NCI-H2227 (cell line): ENCODE measurements around the gene SLC25A12.
"Not testable (repeated sequence)": the region's sequence is repeated elsewhere in the genome, so short reads cannot be mapped to it uniquely, and the experiment has no call there.

Experiments
- DNase-seq: peaks from one replicate; lab custom pipeline; 2025; ENCODE audit not compliant: unreplicated experiment; lab: John Stamatoyannopoulos, UW

SLC25A12 gene

GRCh38 chr2:171792886-171793580 lies 101.0 kb downstream of the SLC25A12 start:
- peak; percentile 45 for DNase-seq

GRCh38 chr2:171792157-171792556 lies 101.9 kb downstream of the SLC25A12 start:
- no peak for DNase-seq

- DNase-seq: no peak
Observed at GRCh38 chr2:171791361-171791760, 102.7 kb downstream of the SLC25A12 start.

GRCh38 chr2:171789956-171790355 lies 104.1 kb downstream of the SLC25A12 start:
- DNase-seq: no peak

- no peak for DNase-seq
Observed at GRCh38 chr2:171788316-171788993, 105.6 kb downstream of the SLC25A12 start.

GRCh38 chr2:171787333-171788072 lies 106.5 kb downstream of the SLC25A12 start:
- no peak for DNase-seq

- DNase-seq: no peak
Observed at GRCh38 chr2:171785450-171785849, 108.6 kb downstream of the SLC25A12 start.

GRCh38 chr2:171778515-171778914 lies 115.5 kb downstream of the SLC25A12 start:
- no peak for DNase-seq

GRCh38 chr2:171774581-171774980 lies 119.5 kb downstream of the SLC25A12 start:
- not testable (repeated sequence) for DNase-seq

GRCh38 chr2:171772373-171772772 lies 121.7 kb downstream of the SLC25A12 start:
- DNase-seq: no peak

- DNase-seq: no peak
Observed at GRCh38 chr2:171771463-171771862, 122.6 kb downstream of the SLC25A12 start.

GRCh38 chr2:171763602-171764001 lies 130.4 kb downstream of the SLC25A12 start:
- no peak for DNase-seq

GRCh38 chr2:171762879-171763573 lies 131.0 kb downstream of the SLC25A12 start:
- DNase-seq: no peak

GRCh38 chr2:171761176-171761575 lies 132.9 kb downstream of the SLC25A12 start:
- DNase-seq: not testable (repeated sequence)

- not testable (repeated sequence) for DNase-seq
Observed at GRCh38 chr2:171758762-171759161, 135.3 kb downstream of the SLC25A12 start.

GRCh38 chr2:171754254-171754939 lies 139.6 kb downstream of the SLC25A12 start:
- DNase-seq: no peak

- peak; percentile 33 for DNase-seq
Observed at GRCh38 chr2:171747371-171747770, 146.7 kb downstream of the SLC25A12 start.

- DNase-seq: no peak
Observed at GRCh38 chr2:171745806-171746205, 148.2 kb downstream of the SLC25A12 start.

GRCh38 chr2:171745141-171745540 lies 148.9 kb downstream of the SLC25A12 start:
- no peak for DNase-seq

- DNase-seq: no peak
Observed at GRCh38 chr2:171742760-171743159, 151.3 kb downstream of the SLC25A12 start.

- DNase-seq: no peak
Observed at GRCh38 chr2:171741189-171741588, 152.9 kb downstream of the SLC25A12 start.
